Natural killer cell (primary cell): ENCODE measurements around the gene SPNS2. TPM values are rescaled to one million over a fixed set of nuclear protein-coding genes. Genes with fewer than 3 reads are reported as not detected.

Experiments used
- ATAC-seq, 3 donors: fragments of 150-1000 bp in 2 of 3; fragments of 200-7000 bp in 1 of 3; cut with Tn5 transposase; 1 replicate in 1 of 3; 2 replicates in 2 of 3; pipeline ENCODE4 v1.10.0; 2021; ENCODE audit warnings: mild to moderate bottlenecking in 2 of 3, moderate library complexity in 2 of 3
- DNase-seq, 2 donors: peaks; one replicate each; pipeline versions ENCODE4 v3.0.0 to v3.0.0-alpha.2; 2013 to 2021; ENCODE audit warnings: mixed read lengths in 1 of 2
- H3K27ac ChIP-seq: one replicate; pipeline ENCODE4 v1.5.1; 2013; ENCODE audit warnings: mild to moderate bottlenecking, low read length
- H3K27me3 ChIP-seq: one replicate; pipeline ENCODE4 v1.6.1; 2013; ENCODE audit warnings: low read length; ENCODE audit not compliant: control insufficient read depth, insufficient read depth
- H3K36me3 ChIP-seq: one replicate; pipeline ENCODE4 v1.6.1; 2013; ENCODE audit warnings: low read length; ENCODE audit not compliant: control insufficient read depth, insufficient read depth
- H3K4me1 ChIP-seq: one replicate; pipeline ENCODE4 v1.6.1; 2013; ENCODE audit warnings: low read length; ENCODE audit not compliant: control insufficient read depth, insufficient read depth
- H3K4me3 ChIP-seq: one replicate; pipeline ENCODE4 v1.5.1; 2013; ENCODE audit warnings: low read length
- H3K9me3 ChIP-seq: one replicate; pipeline ENCODE4 v1.6.1; 2013; ENCODE audit warnings: low read length; ENCODE audit not compliant: control insufficient read depth, insufficient read depth
- H3K27ac Mint-ChIP-seq, 2 donors: one replicate each; pipeline ENCODE4 v1.8.0; 2022; ENCODE audit warnings: mild to moderate bottlenecking in 2 of 2, mixed read lengths in 2 of 2, moderate library complexity in 1 of 2
- H3K27me3 Mint-ChIP-seq, 2 donors: one replicate each; pipeline ENCODE4 v1.8.0; 2022; ENCODE audit warnings: low read depth in 2 of 2, mixed read lengths in 2 of 2
- H3K36me3 Mint-ChIP-seq: one replicate; pipeline ENCODE4 v1.8.0; 2022; ENCODE audit warnings: mixed read lengths
- H3K4me1 Mint-ChIP-seq, 2 donors: one replicate each; pipeline ENCODE4 v1.8.0; 2022; ENCODE audit warnings: mixed read lengths in 2 of 2
- H3K4me3 Mint-ChIP-seq: one replicate; pipeline ENCODE4 v1.8.0; 2022; ENCODE audit warnings: mild to moderate bottlenecking, moderate library complexity, mixed read lengths
- H3K9me3 Mint-ChIP-seq, 2 donors: one replicate each; pipeline ENCODE4 v1.8.0; 2022; ENCODE audit warnings: mixed read lengths in 2 of 2
- WGBS: methylation state at CpG from one replicate; pipeline ENCODE4 v1.1.7; 2013; ENCODE audit warnings: missing lambda C conversion rate; ENCODE audit not compliant: insufficient coverage; 5-methylcytosine and 5-hydroxymethylcytosine counted together
- intact Hi-C: fragments of 100-400 bp; cut with micrococcal nuclease; formaldehyde crosslinking; loops from one replicate; pipeline ENCODE4 v1.14.2; 2022
- total RNA-seq, 4 donors: library from RNA; stranded (reverse); fragments of 120-200 nt in 1 of 4; gene quantifications; one replicate each; pipeline versions ENCODE4 v1.2.3 to v1.2.4, GENCODE V29; 2013 to 2022
- TF ChIP-seq, protein P1 (sequence below): fragments of 200-600 bp; IDR thresholded peaks from one replicate; pipeline ENCODE4 v1.8.0; 2022; ENCODE audit warnings: antibody characterized with exemption

SPNS2 gene
- total RNA-seq, 3 donors from 2014 or later (not counting 1 experiment from before 2014, with no cell fraction given), result 0.28 to 0.93 (median 0.43) TPM

DNA sequence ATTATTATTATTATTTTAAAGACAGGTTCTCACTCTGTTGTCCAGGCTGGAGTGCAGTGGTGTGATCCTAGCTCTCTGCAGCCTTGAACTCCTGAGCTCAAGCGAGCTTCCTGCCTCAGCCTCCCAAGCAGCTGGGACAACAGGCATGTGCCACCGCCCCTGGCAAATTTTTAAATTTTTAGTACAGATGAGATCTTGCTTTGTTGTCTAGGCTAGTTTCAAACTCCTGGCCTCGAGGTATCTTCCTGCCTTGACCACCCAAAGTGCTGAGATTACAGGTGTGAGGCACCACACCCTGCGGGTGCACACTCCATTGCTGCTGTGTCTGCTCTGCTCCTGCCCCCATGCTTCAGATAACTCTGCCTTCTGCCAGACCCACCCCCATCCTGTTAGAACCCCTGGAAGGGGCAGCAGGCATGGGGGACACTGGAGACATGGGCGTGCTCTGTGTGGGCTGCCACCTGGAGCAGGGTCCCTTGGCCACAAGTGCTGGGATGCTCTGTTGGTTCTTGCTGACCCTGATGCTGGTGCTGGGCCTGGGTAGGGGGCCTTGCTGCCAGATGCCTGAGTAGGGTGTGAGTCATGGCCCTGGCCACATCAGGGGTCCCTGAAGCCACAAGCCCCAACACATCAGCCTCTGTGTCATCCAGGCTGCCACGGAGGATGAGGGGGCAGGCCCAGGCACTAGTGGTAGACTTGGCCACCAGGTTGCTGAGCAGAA lies 59.1 kb downstream of the SPNS2 start:
- TF ChIP-seq, protein P1, sequence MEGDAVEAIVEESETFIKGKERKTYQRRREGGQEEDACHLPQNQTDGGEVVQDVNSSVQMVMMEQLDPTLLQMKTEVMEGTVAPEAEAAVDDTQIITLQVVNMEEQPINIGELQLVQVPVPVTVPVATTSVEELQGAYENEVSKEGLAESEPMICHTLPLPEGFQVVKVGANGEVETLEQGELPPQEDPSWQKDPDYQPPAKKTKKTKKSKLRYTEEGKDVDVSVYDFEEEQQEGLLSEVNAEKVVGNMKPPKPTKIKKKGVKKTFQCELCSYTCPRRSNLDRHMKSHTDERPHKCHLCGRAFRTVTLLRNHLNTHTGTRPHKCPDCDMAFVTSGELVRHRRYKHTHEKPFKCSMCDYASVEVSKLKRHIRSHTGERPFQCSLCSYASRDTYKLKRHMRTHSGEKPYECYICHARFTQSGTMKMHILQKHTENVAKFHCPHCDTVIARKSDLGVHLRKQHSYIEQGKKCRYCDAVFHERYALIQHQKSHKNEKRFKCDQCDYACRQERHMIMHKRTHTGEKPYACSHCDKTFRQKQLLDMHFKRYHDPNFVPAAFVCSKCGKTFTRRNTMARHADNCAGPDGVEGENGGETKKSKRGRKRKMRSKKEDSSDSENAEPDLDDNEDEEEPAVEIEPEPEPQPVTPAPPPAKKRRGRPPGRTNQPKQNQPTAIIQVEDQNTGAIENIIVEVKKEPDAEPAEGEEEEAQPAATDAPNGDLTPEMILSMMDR, result no peak
- intact Hi-C loops, result no loop called here
- WGBS, result 84% methylated on average over 6 of the region's 6 CpGs

DNA sequence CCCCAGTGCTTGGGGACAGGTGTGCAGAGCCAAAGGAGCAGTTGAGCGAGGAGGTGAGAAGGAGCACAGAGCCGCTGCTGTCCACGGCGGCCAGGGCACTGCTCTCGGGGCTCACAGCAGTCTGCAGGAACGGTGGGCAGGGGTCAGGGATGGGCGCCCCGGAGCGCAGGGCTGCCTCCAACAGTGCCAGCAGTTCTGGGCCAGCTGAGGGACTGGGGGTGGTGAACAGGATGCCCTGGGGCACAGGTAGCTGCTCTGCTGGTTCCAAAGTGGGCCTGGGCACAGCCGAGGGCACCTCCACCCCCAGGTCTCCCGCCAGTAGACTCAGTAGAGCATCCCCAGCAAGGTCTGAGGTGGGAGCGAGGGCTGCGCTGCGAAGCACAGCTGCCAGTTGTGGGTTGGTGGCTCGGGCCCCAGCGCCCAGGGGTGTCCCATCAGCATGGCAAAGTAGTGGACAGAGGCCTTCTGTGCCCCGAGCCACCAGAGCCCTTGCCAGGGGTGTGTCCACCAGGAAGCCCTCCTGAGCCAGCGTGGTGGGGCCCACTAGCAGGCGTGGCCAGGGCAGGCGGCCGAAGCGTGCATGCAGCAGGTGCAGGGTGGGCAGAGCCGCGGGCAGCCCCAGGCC lies 59.8 kb downstream of the SPNS2 start:
- Histone ChIP-seq H3K27me3 (no peaks in the 10 kb centered on the region), H3K27ac (no peak overlapping the region), H3K4me1 (peaks cover 21% of the 10 kb centered on the region), H3K9me3 (no peaks in the 10 kb centered on the region), H3K4me3 (no peak overlapping the region), H3K36me3 (no peaks in the 10 kb centered on the region)
- Mint-ChIP-seq H3K27ac (no peak overlapping the region), H3K9me3 (no peaks in the 10 kb centered on the region), H3K4me1 (peaks cover 14 to 37% of the 10 kb centered on the region in 2 donors), H3K4me3 (no peak overlapping the region), H3K27me3 (no peaks in the 10 kb centered on the region), H3K36me3 (no peaks in the 10 kb centered on the region)
- TF ChIP-seq, protein P1, result no peak
- no peak for ATAC-seq
- intact Hi-C loops, result no loop called here
- DNase-seq, result no peak
- 95% methylated on average over 24 of the region's 24 CpGs for WGBS

More for the DNA sequence above, 59.1 kb downstream of the SPNS2 start:
- DNase-seq (no peak), ATAC-seq (no peak)
- Mint-ChIP-seq H3K27me3 (no peaks in the 10 kb centered on the region), H3K27ac (no peak overlapping the region), H3K9me3 (no peaks in the 10 kb centered on the region), H3K4me3 (no peak overlapping the region), H3K36me3 (no peaks in the 10 kb centered on the region), H3K4me1 (peaks cover 14 to 37% of the 10 kb centered on the region in 2 donors)
- Histone ChIP-seq H3K9me3 (no peaks in the 10 kb centered on the region), H3K36me3 (peaks cover 2% of the 10 kb centered on the region), H3K4me1 (peaks cover 21% of the 10 kb centered on the region), H3K4me3 (no peak overlapping the region), H3K27me3 (no peaks in the 10 kb centered on the region), H3K27ac (no peak overlapping the region)

DNA sequence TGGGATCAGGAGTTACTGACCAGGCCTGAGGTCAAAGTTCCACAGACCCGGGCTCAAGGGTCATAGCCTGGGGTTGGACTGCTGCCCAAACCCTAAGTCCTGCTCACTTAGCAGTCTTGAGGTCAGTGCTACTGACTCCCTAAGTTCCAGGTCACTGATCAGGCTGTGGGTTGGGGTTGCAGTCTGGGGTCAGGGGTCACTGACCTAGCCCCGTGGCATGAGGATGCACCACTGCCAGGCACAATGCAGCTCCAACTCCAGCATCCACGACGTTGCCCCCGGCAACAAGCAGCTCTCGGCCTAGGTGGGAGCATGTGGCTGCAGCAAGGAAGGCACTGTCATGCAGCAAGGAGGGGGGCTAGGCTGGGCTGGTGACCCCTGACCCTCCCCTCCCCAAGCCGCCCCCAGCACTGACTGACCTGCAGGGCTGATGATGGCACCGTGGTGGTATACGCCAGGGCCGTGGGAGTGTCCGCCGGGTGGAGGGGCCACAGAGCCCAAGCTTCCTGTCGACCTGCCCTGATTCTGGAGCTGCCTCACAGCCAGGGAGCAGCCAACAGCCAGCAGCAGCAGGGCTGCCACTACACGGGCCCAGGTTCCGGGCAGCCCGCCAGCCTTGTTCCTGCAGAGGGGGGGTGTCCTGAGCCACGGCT lies 60.6 kb downstream of the SPNS2 start:
- Histone ChIP-seq H3K9me3 (no peaks in the 10 kb centered on the region), H3K36me3 (no peaks in the 10 kb centered on the region), H3K27me3 (no peaks in the 10 kb centered on the region), H3K4me1 (peaks cover 14% of the 10 kb centered on the region), H3K27ac (no peak overlapping the region), H3K4me3 (no peak overlapping the region)
- Mint-ChIP-seq H3K36me3 (no peaks in the 10 kb centered on the region), H3K9me3 (no peaks in the 10 kb centered on the region), H3K27me3 (no peaks in the 10 kb centered on the region), H3K4me1 (peaks cover 14 to 29% of the 10 kb centered on the region in 2 donors), H3K4me3 (no peak overlapping the region), H3K27ac (no peak overlapping the region)
- TF ChIP-seq, protein P1, result no peak
- ATAC-seq, result no peak
- WGBS, result 91% methylated on average over 17 of the region's 17 CpGs
- no peak for DNase-seq
- intact Hi-C loops, result no loop called here
